Measurements from ENCODE around the gene CITED2. TPM values are rescaled to one million over a fixed set of nuclear protein-coding genes. Genes with fewer than 3 reads are reported as not detected.
A peak's percentile ranks its signal among the peaks of the same experiment; 100 is the strongest.

CITED2 gene, protein sequence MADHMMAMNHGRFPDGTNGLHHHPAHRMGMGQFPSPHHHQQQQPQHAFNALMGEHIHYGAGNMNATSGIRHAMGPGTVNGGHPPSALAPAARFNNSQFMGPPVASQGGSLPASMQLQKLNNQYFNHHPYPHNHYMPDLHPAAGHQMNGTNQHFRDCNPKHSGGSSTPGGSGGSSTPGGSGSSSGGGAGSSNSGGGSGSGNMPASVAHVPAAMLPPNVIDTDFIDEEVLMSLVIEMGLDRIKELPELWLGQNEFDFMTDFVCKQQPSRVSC
- 100 to 1,000 TPM; 142 to 321 TPM for total RNA-seq
- polyA plus RNA-seq (ENCODE audit: insufficient read length in 6 of 6): 100 to 1,000 TPM in 4 of 6 donors, 10 to 100 TPM in 2; 70.0 to 160 (median 123) TPM
- long read RNA-seq, donor 1, transcript CITED2-201 (2 exons, 2,354 nt): major isoform, 105 of 105 reads
- long read RNA-seq, donor 1, partial matches to known transcripts: 0 of 105 reads
- long read RNA-seq, donor 1, other reads (novel, unspliced or antisense): 0 of 105 reads
- long read RNA-seq, donor 2, transcript CITED2-201 (2 exons, 2,354 nt): major isoform, 79 of 79 reads
- long read RNA-seq, donor 2, partial matches to known transcripts: 0 of 79 reads
- long read RNA-seq, donor 2, other reads (novel, unspliced or antisense): 0 of 79 reads
- long read RNA-seq, donor 3, transcript CITED2-201 (2 exons, 2,354 nt): major isoform, 54 of 54 reads
- long read RNA-seq, donor 3, partial matches to known transcripts: 0 of 54 reads
- long read RNA-seq, donor 3, other reads (novel, unspliced or antisense): 0 of 54 reads
- long read RNA-seq, donor 4, transcript CITED2-201 (2 exons, 2,354 nt): major isoform, 7 of 10 reads
- long read RNA-seq, donor 4, partial matches to known transcripts: 0 of 10 reads
- long read RNA-seq, donor 4, other reads (novel, unspliced or antisense): 3 of 10 reads
- long read RNA-seq, donor 5, transcript CITED2-201 (2 exons, 2,354 nt): major isoform, 83 of 83 reads
- long read RNA-seq, donor 5, partial matches to known transcripts: 0 of 83 reads
- long read RNA-seq, donor 5, other reads (novel, unspliced or antisense): 0 of 83 reads
- long read RNA-seq, donor 6, transcript CITED2-201 (2 exons, 2,354 nt): major isoform, 60 of 66 reads
- long read RNA-seq, donor 6, partial matches to known transcripts: 6 of 66 reads
- long read RNA-seq, donor 6, other reads (novel, unspliced or antisense): 0 of 66 reads
- long read RNA-seq, donor 7, transcript CITED2-201 (2 exons, 2,354 nt): major isoform, 11 of 11 reads
- long read RNA-seq, donor 7, partial matches to known transcripts: 0 of 11 reads
- long read RNA-seq, donor 7, other reads (novel, unspliced or antisense): 0 of 11 reads
- long read RNA-seq, donor 8, transcript CITED2-201 (2 exons, 2,354 nt): major isoform, 43 of 43 reads
- long read RNA-seq, donor 8, partial matches to known transcripts: 0 of 43 reads
- long read RNA-seq, donor 8, other reads (novel, unspliced or antisense): 0 of 43 reads
- long read RNA-seq, donor 9: 0 reads
- long read RNA-seq, donor 10, partial matches to known transcripts: 0 of 4 reads
- long read RNA-seq, donor 10, other reads (novel, unspliced or antisense): 0 of 4 reads
- long read RNA-seq, donor 11, transcript CITED2-201 (2 exons, 2,354 nt): major isoform, 51 of 51 reads
- long read RNA-seq, donor 11, partial matches to known transcripts: 0 of 51 reads
- long read RNA-seq, donor 11, other reads (novel, unspliced or antisense): 0 of 51 reads
- long read RNA-seq, donor 12, transcript CITED2-201 (2 exons, 2,354 nt): major isoform, 50 of 50 reads
- long read RNA-seq, donor 12, partial matches to known transcripts: 0 of 50 reads
- long read RNA-seq, donor 12, other reads (novel, unspliced or antisense): 0 of 50 reads

DNA sequence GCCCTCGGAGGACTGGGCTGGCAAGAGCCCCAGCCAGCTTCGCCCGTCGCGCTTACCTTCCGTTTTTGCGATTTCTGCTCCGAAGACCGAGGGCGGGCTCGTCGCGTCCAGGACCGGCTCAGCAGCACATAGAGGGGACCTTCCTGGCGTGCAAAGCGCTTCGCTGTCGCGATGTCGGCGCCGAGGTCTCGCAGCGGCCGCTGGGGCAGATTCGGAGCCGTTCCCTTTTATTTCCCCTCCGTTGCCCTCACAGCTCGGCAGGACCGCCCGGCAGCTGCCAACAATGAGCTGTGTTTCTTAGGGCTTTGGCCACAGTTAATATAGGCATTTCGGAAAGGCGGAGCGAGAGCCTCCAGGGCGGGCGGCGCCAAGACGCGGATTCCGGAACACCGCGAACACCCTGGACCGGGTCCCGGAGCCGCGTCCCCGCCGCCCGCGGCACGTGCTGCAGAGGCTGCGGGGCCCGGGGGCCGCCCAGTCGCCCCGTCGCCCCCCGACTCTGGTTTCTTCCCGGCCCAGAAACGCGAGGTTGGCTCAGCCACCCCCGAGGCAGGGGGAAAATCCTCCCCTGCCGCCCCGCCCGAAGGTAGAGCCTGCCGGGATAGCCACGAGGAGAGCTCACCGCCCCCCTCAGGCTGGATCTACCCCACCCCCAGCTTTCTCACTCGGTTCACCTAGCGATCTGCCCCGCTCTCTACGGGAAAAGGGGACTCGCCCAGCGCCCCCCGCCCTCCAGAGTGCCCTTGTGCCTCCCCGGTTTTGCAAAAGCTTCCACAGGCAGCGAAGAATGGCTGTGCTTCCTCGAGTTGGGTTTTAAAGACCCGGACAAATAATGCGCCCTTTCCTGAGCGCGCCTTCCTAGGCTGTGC, at the start of gene CITED2:
Gene CITED2, minus strand, starts transcription at position 292 of the 869 bp plus-strand sequence. CDS start 704 bp downstream, outside the sequence.
- Histone ChIP-seq H3K9me3 (no peaks in the 10 kb centered on the region), H3K27ac (peak within 1 kb of the TSS; percentile 97 to 99), H3K4me3 (peak within 1 kb of the TSS; percentile 88 to 97), H3K4me1 (peaks cover 17 to 47% of the 10 kb centered on the region in 2 donors), H3K36me3 (peaks cover 6% of the 10 kb centered on the region in 2 donors), H3K27me3 (no peaks in the 10 kb centered on the region)
- DNase-seq: peak; percentile 94 to 97 (median 97)
- TF ChIP-seq, protein P1, sequence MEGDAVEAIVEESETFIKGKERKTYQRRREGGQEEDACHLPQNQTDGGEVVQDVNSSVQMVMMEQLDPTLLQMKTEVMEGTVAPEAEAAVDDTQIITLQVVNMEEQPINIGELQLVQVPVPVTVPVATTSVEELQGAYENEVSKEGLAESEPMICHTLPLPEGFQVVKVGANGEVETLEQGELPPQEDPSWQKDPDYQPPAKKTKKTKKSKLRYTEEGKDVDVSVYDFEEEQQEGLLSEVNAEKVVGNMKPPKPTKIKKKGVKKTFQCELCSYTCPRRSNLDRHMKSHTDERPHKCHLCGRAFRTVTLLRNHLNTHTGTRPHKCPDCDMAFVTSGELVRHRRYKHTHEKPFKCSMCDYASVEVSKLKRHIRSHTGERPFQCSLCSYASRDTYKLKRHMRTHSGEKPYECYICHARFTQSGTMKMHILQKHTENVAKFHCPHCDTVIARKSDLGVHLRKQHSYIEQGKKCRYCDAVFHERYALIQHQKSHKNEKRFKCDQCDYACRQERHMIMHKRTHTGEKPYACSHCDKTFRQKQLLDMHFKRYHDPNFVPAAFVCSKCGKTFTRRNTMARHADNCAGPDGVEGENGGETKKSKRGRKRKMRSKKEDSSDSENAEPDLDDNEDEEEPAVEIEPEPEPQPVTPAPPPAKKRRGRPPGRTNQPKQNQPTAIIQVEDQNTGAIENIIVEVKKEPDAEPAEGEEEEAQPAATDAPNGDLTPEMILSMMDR (IDR thresholded peaks at IDR 0.05): no peak
- intact Hi-C loops (cut with DNase I): loop anchor here in 1 of 2 donors (5.0 kb wide), 1 partner anchor 163 kb away; no protein-coding TSS in a partner anchor
- ATAC-seq: peak; percentile 78

DNA sequence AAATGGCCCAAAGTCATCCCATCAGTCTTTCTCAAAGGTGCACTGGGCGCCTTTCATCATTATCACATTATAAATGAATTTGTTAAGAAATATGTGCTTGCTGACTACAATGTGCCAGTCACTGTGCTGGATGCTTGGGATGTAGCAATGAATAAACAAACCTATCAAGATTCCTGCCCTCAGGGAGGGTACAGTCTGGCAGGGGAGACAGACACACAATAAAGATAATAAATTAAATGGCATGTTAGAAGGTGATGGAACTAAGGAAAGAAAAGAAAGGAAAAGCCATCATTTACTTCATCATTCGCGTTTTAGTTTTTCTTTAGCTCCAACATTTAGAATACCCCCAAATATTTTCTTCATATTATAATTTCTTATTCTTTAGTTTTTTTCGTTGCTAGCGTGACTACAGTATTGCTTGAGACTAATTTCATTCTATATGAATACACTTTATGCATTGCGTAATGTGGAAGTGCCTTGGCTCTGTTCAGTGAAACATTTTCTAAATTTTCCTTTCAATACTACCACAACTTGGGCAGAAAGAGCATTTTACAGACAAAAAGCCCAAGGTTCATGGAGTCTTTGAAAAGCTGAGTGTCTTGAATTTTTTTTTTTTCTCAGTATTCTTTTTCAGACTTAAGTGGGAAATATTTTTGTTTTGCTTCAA, 48.7 kb upstream of the CITED2 start:
- intact Hi-C loops (cut with DNase I): no loop called here
- no peaks in the 10 kb centered on the region for H3K4me1 ChIP-seq
- H3K27me3 ChIP-seq: no peaks in the 10 kb centered on the region
- H3K4me3 ChIP-seq: no peak overlapping the region
- ATAC-seq (no peak), DNase-seq (no peak)
- no peak overlapping the region for H3K27ac ChIP-seq
- TF ChIP-seq, protein P1 (IDR thresholded peaks at IDR 0.05): no peak
- H3K9me3 ChIP-seq: no peaks in the 10 kb centered on the region
- no peaks in the 10 kb centered on the region for H3K36me3 ChIP-seq

DNA sequence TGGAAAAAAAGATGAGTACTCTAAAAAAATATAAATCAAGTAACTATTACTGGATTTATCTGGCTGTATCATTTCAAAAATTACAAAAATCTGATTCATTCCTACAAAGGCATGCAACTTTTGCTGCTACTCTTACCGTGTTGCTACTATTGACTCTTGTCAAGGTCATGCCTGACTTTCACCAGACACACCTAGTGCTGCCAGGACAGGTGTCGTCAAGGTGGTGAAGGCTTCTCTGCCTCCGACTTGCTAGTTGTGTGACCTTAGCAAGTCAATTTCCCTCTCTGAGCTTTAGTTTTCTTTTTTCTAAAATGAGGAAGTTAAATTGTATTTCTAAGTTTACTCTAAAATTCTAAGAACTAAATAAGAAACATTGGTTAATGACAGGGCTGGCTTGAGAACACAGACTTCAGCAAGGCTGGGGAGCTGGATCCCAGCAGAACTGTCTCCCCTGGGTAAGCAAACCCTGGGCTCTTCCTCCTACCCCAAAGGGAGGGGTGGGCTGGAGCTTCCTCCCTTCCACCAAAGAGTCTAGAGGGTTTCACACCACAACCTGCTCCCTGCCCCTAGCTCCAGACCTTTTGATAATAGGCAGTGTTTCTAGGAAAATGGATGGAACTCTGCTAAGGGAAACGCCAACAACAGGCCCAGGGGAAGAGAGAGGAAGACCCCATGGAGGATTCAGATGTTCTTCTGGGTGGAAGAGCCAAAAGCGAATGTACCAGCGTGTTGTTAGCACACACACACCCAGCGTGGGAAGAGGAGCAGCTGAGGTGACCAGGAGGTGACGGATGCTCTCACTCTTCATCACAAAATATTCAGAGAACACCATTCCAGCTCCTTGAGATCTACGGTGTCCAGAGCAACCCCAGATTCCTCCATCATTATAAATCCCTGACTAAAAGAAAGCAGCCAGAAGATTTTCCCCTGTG, 47.9 kb upstream of the CITED2 start:
- TF ChIP-seq, protein P1 (IDR thresholded peaks at IDR 0.05): no peak
- peak; percentile 46 for ATAC-seq
- no peak overlapping the region for H3K27ac ChIP-seq
- H3K36me3 ChIP-seq: no peaks in the 10 kb centered on the region
- H3K9me3 ChIP-seq: no peaks in the 10 kb centered on the region
- no peaks in the 10 kb centered on the region for H3K27me3 ChIP-seq
- intact Hi-C loops (cut with DNase I): no loop called here
- no peaks in the 10 kb centered on the region for H3K4me1 ChIP-seq
- DNase-seq: no peak
- no peak overlapping the region for H3K4me3 ChIP-seq

All from left lung (tissue), 14 donors.